HEK293 (cell line): Measurements from ENCODE around the gene ABCC2.
A peak's percentile ranks its signal among the peaks of the same experiment; 100 is the strongest.

Experiments used
- CTCF ChIA-PET: fragments of 350-600 bp; formaldehyde crosslinking; extraction: SDS; loops from one replicate; lab custom pipeline; 2021; ENCODE audit warnings: antibody characterized with exemption; lab: Yijun Ruan, JAX
- POLR2A ChIA-PET: fragments of 300-600 bp; formaldehyde crosslinking; extraction: SDS; loops from one replicate; lab custom pipeline; 2020; ENCODE audit warnings: antibody characterized with exemption, inconsistent platforms; lab: Yijun Ruan, JAX
- H3K27ac ChIP-seq: fragments of 200-500 bp; sonication (Bioruptor generic); 2 replicates; pipeline ENCODE4 v1.5.1; 2014; ENCODE audit warnings: low read depth, low read length, control low read depth, inconsistent platforms; ENCODE audit errors: extremely low read depth
- H3K36me3 ChIP-seq, 2 experiments: fragments of 200-500 bp in 1 of 2; sonication (Bioruptor generic) in 1 of 2; 1 replicate in 1 of 2; 2 replicates in 1 of 2; pipeline ENCODE4 v1.5.1; 2014 to 2017; ENCODE audit warnings: inconsistent platforms in 2 of 2, low read length in 2 of 2; ENCODE audit not compliant: control insufficient read depth in 2 of 2, insufficient read depth in 1 of 2
- H3K4me1 ChIP-seq: fragments of 200-500 bp; sonication (Bioruptor generic); 2 replicates; pipeline ENCODE4 v1.5.1; 2014; ENCODE audit warnings: mild to moderate bottlenecking, low read length, inconsistent platforms; ENCODE audit not compliant: control insufficient read depth, insufficient read depth
- H3K4me3 ChIP-seq: 2 replicates; pipeline ENCODE4 v1.5.1; 2011; ENCODE audit warnings: low read depth, mild to moderate bottlenecking, control low read depth, low read length, moderate library complexity
- H3K9me3 ChIP-seq: fragments of 200-500 bp; sonication (Bioruptor generic); 2 replicates; pipeline ENCODE4 v1.5.1; 2014; ENCODE audit warnings: low read depth, low read length, inconsistent platforms; ENCODE audit not compliant: control insufficient read depth, insufficient read depth
- GLI4 ChIP-seq: fragments of 450-650 bp; formaldehyde crosslinking; IDR thresholded peaks from 2 replicates; pipeline ENCODE4 v1.5.1; 2016; ENCODE audit warnings: missing biosample characterization, missing genetic modification characterization
- KLF1 ChIP-seq: fragments of 450-650 bp; formaldehyde crosslinking; IDR thresholded peaks from 2 replicates; pipeline ENCODE4 v1.5.1; 2016; ENCODE audit warnings: missing biosample characterization, missing genetic modification characterization
- SALL2 ChIP-seq: fragments of 450-650 bp; formaldehyde crosslinking; IDR thresholded peaks from 2 replicates; pipeline ENCODE4 v1.5.0; 2017; ENCODE audit warnings: missing biosample characterization, mild to moderate bottlenecking, missing genetic modification characterization, borderline replicate concordance
- SETDB1 ChIP-seq: IDR thresholded peaks from one replicate; pipeline ENCODE4 v1.6.1; 2017; ENCODE audit warnings: mild to moderate bottlenecking, low read length, moderate library complexity, mixed read lengths; ENCODE audit not compliant: insufficient read length
- YY2 ChIP-seq: fragments of 450-650 bp; formaldehyde crosslinking; IDR thresholded peaks from 2 replicates; pipeline ENCODE4 v1.5.1; 2016; ENCODE audit warnings: missing biosample characterization, missing genetic modification characterization
- ZBTB21 ChIP-seq: fragments of 450-650 bp; formaldehyde crosslinking; IDR thresholded peaks from 2 replicates; pipeline ENCODE4 v1.5.1; 2017; ENCODE audit warnings: missing biosample characterization, missing genetic modification characterization
- ZFP37 ChIP-seq: fragments of 450-650 bp; formaldehyde crosslinking; IDR thresholded peaks from 2 replicates; pipeline ENCODE4 v1.5.1; 2016; ENCODE audit warnings: missing biosample characterization, missing genetic modification characterization
- ZNF221 ChIP-seq: fragments of 450-650 bp; formaldehyde crosslinking; IDR thresholded peaks from 2 replicates; pipeline ENCODE4 v1.5.1; 2017; ENCODE audit warnings: missing biosample characterization, missing genetic modification characterization, borderline replicate concordance
- ZNF350 ChIP-seq: fragments of 450-650 bp; formaldehyde crosslinking; IDR thresholded peaks from 2 replicates; pipeline ENCODE4 v1.5.0; 2017; ENCODE audit warnings: missing biosample characterization, mild to moderate bottlenecking, missing genetic modification characterization
- ZNF48 ChIP-seq: fragments of 450-650 bp; formaldehyde crosslinking; IDR thresholded peaks from 2 replicates; pipeline ENCODE4 v1.5.1; 2016; ENCODE audit warnings: missing biosample characterization, missing genetic modification characterization
- ZNF624 ChIP-seq: fragments of 450-650 bp; formaldehyde crosslinking; IDR thresholded peaks from 2 replicates; pipeline ENCODE4 v1.5.1; 2017; ENCODE audit warnings: missing biosample characterization, missing genetic modification characterization
- TF ChIP-seq, protein P1 (sequence below): IDR thresholded peaks from 2 replicates; pipeline ENCODE4 v1.6.1; 2011; ENCODE audit warnings: mild to moderate bottlenecking, low read depth, low read length, borderline replicate concordance
- TF ChIP-seq, protein P2 (sequence below): fragments of 450-650 bp; formaldehyde crosslinking; conservative IDR thresholded peaks from 2 replicates; pipeline ENCODE4 v1.5.1; 2016; ENCODE audit warnings: low read depth, missing biosample characterization, missing genetic modification characterization
- TF ChIP-seq, protein P3 (sequence below): fragments of 450-650 bp; formaldehyde crosslinking; IDR thresholded peaks from 2 replicates; pipeline ENCODE4 v1.5.1; 2016; ENCODE audit warnings: missing biosample characterization, missing genetic modification characterization
- TF ChIP-seq, protein P4 (sequence below): fragments of 450-650 bp; IDR thresholded peaks from 2 replicates; pipeline ENCODE4 v1.5.1; 2018; ENCODE audit warnings: missing biosample characterization, missing genetic modification characterization

ABCC2 gene

DNA sequence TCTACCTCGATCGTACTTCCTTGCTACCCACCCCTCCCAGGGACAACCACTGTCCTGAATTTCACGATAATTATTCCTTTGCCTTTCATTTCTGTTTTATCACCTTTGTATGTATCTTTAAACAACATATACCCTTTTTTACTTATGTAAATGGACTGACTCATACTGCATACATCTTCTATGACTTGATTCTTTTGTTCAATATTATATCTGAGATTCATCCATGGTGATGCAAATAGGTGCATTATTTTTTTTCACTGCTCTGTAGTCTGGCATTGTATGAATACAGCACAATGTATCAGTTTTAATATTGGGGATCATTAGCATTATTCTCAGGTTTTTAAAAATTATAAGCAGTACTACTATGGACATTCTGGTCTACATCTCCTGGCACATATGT is 69.4 kb downstream of the ABCC2 start:
- Histone ChIP-seq H3K4me1 (no peaks in the 10 kb centered on the region), H3K27ac (no peak overlapping the region), H3K4me3 (no peak overlapping the region), H3K36me3 (no peaks in the 10 kb centered on the region), H3K9me3 (no peaks in the 10 kb centered on the region)
- ChIA-PET POLR2A (no interaction called here), CTCF (interaction anchor here (17.6 kb wide), 1 partner anchor 196 kb away, joined by 264 read pairs; no protein-coding TSS in a partner anchor)
- TF ChIP-seq, protein P1, sequence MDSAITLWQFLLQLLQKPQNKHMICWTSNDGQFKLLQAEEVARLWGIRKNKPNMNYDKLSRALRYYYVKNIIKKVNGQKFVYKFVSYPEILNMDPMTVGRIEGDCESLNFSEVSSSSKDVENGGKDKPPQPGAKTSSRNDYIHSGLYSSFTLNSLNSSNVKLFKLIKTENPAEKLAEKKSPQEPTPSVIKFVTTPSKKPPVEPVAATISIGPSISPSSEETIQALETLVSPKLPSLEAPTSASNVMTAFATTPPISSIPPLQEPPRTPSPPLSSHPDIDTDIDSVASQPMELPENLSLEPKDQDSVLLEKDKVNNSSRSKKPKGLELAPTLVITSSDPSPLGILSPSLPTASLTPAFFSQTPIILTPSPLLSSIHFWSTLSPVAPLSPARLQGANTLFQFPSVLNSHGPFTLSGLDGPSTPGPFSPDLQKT = no peak
- TF ChIP-seq ZNF624 (no peak), YY2 (tag by site-specific recombination) (no peak), GLI4 (tag by site-specific recombination) (no peak), KLF1 (tag by site-specific recombination) (no peak), ZFP37 (no peak), ZNF48 (tag by site-specific recombination) (no peak)
- TF ChIP-seq, protein P2, sequence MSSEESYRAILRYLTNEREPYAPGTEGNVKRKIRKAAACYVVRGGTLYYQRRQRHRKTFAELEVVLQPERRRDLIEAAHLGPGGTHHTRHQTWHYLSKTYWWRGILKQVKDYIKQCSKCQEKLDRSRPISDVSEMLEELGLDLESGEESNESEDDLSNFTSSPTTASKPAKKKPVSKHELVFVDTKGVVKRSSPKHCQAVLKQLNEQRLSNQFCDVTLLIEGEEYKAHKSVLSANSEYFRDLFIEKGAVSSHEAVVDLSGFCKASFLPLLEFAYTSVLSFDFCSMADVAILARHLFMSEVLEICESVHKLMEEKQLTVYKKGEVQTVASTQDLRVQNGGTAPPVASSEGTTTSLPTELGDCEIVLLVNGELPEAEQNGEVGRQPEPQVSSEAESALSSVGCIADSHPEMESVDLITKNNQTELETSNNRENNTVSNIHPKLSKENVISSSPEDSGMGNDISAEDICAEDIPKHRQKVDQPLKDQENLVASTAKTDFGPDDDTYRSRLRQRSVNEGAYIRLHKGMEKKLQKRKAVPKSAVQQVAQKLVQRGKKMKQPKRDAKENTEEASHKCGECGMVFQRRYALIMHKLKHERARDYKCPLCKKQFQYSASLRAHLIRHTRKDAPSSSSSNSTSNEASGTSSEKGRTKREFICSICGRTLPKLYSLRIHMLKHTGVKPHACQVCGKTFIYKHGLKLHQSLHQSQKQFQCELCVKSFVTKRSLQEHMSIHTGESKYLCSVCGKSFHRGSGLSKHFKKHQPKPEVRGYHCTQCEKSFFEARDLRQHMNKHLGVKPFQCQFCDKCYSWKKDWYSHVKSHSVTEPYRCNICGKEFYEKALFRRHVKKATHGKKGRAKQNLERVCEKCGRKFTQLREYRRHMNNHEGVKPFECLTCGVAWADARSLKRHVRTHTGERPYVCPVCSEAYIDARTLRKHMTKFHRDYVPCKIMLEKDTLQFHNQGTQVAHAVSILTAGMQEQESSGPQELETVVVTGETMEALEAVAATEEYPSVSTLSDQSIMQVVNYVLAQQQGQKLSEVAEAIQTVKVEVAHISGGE = no peak
- TF ChIP-seq, all 188 proteins: peak for 0

DNA sequence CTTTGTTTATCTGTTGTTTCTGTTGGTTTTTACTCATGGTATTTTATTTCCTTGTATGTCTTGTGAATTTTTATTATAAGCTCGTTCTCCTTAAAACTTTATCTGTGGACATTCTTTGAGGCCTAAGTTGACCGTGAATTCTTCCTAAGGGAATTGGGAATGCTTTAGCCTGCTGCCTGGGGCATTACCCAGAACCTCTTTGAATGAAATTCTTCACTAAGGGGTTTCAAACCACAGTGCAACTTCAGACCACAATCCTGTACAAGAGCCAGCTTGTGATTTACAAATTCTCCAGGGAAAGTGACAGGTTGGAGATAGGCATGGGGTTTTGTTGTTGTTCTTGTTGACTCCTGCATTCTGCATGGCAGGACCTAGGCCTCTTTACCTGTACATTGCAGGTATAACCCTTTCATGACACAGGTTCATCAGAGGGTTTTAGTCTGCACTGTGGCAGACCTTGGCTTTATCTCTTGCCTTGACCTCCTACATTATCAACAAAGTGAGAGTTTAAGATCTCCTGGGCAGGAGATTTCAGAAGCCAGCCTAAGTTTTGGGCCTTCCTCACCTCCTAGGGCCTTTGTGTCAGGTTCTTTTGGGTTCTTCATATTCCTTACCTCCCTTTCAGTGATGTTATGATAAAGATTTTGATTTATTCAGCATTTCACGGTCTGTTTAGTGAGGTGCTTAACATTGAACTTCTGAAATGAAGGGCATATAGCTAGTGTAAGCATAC is 70.2 kb downstream of the ABCC2 start:
- Histone ChIP-seq H3K36me3 (no peaks in the 10 kb centered on the region), H3K27ac (no peak overlapping the region)

DNA sequence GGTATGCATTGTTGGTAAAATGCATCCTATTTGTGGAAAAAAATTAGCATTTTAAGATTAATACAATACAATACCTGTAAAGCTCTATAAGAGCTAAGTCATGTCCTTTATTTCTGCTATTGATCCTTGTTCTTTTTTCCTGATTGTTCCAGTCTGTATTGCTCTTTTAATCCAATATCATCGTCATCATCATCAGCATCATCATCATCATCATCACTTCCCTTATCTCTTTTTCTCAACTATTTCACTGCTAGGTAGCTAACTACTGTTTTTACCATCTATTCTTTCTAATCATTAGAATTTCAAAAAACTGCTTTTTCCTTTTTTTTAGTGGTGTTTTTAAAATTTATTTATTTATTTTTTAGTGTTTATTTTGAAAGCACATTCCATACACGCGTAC is 71.2 kb downstream of the ABCC2 start:
- TF ChIP-seq, protein P3, sequence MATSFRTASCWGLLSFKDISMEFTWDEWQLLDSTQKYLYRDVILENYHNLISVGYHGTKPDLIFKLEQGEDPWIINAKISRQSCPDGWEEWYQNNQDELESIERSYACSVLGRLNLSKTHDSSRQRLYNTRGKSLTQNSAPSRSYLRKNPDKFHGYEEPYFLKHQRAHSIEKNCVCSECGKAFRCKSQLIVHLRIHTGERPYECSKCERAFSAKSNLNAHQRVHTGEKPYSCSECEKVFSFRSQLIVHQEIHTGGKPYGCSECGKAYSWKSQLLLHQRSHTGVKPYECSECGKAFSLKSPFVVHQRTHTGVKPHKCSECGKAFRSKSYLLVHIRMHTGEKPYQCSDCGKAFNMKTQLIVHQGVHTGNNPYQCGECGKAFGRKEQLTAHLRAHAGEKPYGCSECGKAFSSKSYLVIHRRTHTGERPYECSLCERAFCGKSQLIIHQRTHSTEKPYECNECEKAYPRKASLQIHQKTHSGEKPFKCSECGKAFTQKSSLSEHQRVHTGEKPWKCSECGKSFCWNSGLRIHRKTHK (tag by site-specific recombination) = no peak
- TF ChIP-seq, protein P4, sequence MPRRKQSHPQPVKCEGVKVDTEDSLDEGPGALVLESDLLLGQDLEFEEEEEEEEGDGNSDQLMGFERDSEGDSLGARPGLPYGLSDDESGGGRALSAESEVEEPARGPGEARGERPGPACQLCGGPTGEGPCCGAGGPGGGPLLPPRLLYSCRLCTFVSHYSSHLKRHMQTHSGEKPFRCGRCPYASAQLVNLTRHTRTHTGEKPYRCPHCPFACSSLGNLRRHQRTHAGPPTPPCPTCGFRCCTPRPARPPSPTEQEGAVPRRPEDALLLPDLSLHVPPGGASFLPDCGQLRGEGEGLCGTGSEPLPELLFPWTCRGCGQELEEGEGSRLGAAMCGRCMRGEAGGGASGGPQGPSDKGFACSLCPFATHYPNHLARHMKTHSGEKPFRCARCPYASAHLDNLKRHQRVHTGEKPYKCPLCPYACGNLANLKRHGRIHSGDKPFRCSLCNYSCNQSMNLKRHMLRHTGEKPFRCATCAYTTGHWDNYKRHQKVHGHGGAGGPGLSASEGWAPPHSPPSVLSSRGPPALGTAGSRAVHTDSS = peak; percentile 83
- TF ChIP-seq ZNF221 (tag by site-specific recombination) (no peak), ZBTB21 (tag by site-specific recombination) (no peak), ZNF350 (tag by site-specific recombination) (no peak)
- Histone ChIP-seq H3K27ac (no peak overlapping the region), H3K4me3 (no peak overlapping the region), H3K4me1 (no peaks in the 10 kb centered on the region), H3K9me3 (no peaks in the 10 kb centered on the region), H3K36me3 (no peaks in the 10 kb centered on the region)
- POLR2A ChIA-PET = interaction anchor here (0.6 kb wide), 1 partner anchor 43 kb away, joined by 4 read pairs; no protein-coding TSS in a partner anchor
- CTCF ChIA-PET = interaction anchor here (0.6 to 17.6 kb wide), 7 partner anchors 8 to 456 kb away, joined by 3 to 264 read pairs (median 4); partner anchors contain the start of gene DNMBP

More for the DNA sequence above, 70.2 kb downstream of the ABCC2 start:
- no peak overlapping the region for H3K4me3 ChIP-seq
- CTCF ChIA-PET = interaction anchor here (1.1 to 17.6 kb wide), 4 partner anchors 157 to 580 kb away, joined by 3 to 264 read pairs (median 6); partner anchors contain the start of gene DNMBP
- peak; percentile 9 for TF ChIP-seq SETDB1
- TF ChIP-seq SALL2 (tag by site-specific recombination) = no peak
- no peaks in the 10 kb centered on the region for H3K4me1 ChIP-seq
- no peaks in the 10 kb centered on the region for H3K9me3 ChIP-seq
- POLR2A ChIA-PET = no interaction called here
